OCI-LY7 (cell line): ENCODE measurements around the gene KIF6. TPM values are rescaled to one million over a fixed set of nuclear protein-coding genes. Genes with fewer than 3 reads are reported as not detected.

Source experiments
- BruUV-seq: library from RNA; stranded (reverse); fragments of 400-500 nt; replicated peaks from 2 replicates; lab custom pipeline; 2021; lab: Mats Ljungman, UMichigan
- CTCF ChIA-PET: fragments of 300-600 bp; sonication (Branson Sonifier 250); formaldehyde crosslinking; loops from one replicate; lab custom pipeline; 2022; ENCODE audit warnings: antibody characterized with exemption; ENCODE audit not compliant: unreplicated experiment; lab: Charles Lee
- POLR2A ChIA-PET: fragments of 300-600 bp; sonication (Branson Sonifier 250); formaldehyde crosslinking; loops from one replicate; lab custom pipeline; 2022; ENCODE audit warnings: antibody characterized with exemption; lab: Charles Lee
- DNase-seq: peaks from one replicate; pipeline ENCODE4 v3.0.0-alpha.2; 2015; ENCODE audit warnings: low spot score
- H2AFZ ChIP-seq: fragments of 200-600 bp; sonication (generic), shearing (Covaris generic); 2 replicates; pipeline ENCODE4 v1.6.1; 2014; ENCODE audit warnings: mild to moderate bottlenecking, antibody characterized with exemption, low read length, moderate library complexity
- H3K27ac ChIP-seq: fragments of 200-600 bp; sonication (generic); 2 replicates; pipeline ENCODE4 v1.5.1; 2014; ENCODE audit warnings: mixed run types, low read depth, mild to moderate bottlenecking, moderate library complexity, low read length, inconsistent platforms; ENCODE audit not compliant: poor library complexity, severe bottlenecking
- H3K36me3 ChIP-seq: fragments of 200-600 bp; sonication (generic); 2 replicates; pipeline ENCODE4 v1.6.1; 2014; ENCODE audit warnings: mild to moderate bottlenecking, antibody characterized with exemption, low read length, moderate library complexity, mixed read lengths; ENCODE audit not compliant: insufficient read depth
- H3K4me1 ChIP-seq: fragments of 200-600 bp; sonication (generic); 2 replicates; pipeline ENCODE4 v1.5.1; 2014; ENCODE audit warnings: mild to moderate bottlenecking, low read length; ENCODE audit not compliant: insufficient read depth, poor library complexity, severe bottlenecking
- H3K4me2 ChIP-seq: fragments of 200-600 bp; sonication (generic); 2 replicates; pipeline ENCODE4 v1.6.1; 2014; ENCODE audit warnings: mild to moderate bottlenecking, low read length
- H3K4me3 ChIP-seq: fragments of 200-600 bp; sonication (generic); 2 replicates; pipeline ENCODE4 v1.5.1; 2014; ENCODE audit warnings: mild to moderate bottlenecking, low read depth, low read length; ENCODE audit not compliant: poor library complexity, severe bottlenecking
- H3K79me2 ChIP-seq: fragments of 200-600 bp; sonication (generic); 2 replicates; pipeline ENCODE4 v1.6.1; 2016; ENCODE audit warnings: low read depth, mild to moderate bottlenecking, low read length, moderate library complexity, mixed read lengths; ENCODE audit not compliant: insufficient read depth
- H3K9me2 ChIP-seq: fragments of 200-600 bp; sonication (generic); 2 replicates; pipeline ENCODE4 v1.6.1; 2016; ENCODE audit warnings: mild to moderate bottlenecking, low read length, mixed read lengths; ENCODE audit not compliant: insufficient read depth
- H3K9me3 ChIP-seq: fragments of 200-600 bp; sonication (generic); 2 replicates; pipeline ENCODE4 v1.6.1; 2014; ENCODE audit warnings: mild to moderate bottlenecking, mixed run types, low read length, mixed read lengths
- H4K20me1 ChIP-seq: fragments of 200-600 bp; sonication (generic); 2 replicates; pipeline ENCODE4 v1.6.1; 2014; ENCODE audit warnings: mild to moderate bottlenecking, antibody characterized with exemption, low read length, moderate library complexity, mixed read lengths; ENCODE audit not compliant: insufficient read depth
- CTCF ChIP-seq: fragments of 200-600 bp; sonication (generic); conservative IDR thresholded peaks from 2 replicates; pipeline ENCODE4 v1.5.1; 2014; ENCODE audit warnings: mild to moderate bottlenecking, antibody characterized with exemption, low read length, moderate library complexity, mixed read lengths
- EZH2phosphoT487 ChIP-seq: fragments of 200-600 bp; sonication (generic); IDR thresholded peaks from 2 replicates; pipeline ENCODE4 v1.6.1; 2018; ENCODE audit warnings: low read depth, borderline replicate concordance, mild to moderate bottlenecking, mixed run types, antibody characterized with exemption, low read length, moderate library complexity, mixed read lengths
- intact Hi-C: fragments of 100-400 bp; cut with micrococcal nuclease; formaldehyde crosslinking; loops from one replicate; pipeline ENCODE4 v1.10.0; 2022; ENCODE audit not compliant: unreplicated experiment
- total RNA-seq, 2 experiments: library from RNA; depleted of rRNA in 1 of 2; stranded (reverse); fragments of >200 nt in 1 of 2; shearing (Covaris generic) in 1 of 2; gene quantifications; 2 replicates each; pipeline ENCODE4 v1.2.3, GENCODE V29; 2014 to 2022

Gene KIF6
- total RNA-seq, 2 experiments from 2014 or later: not detected

- intact Hi-C loops: no loop called here
- Histone ChIP-seq H3K4me3 (no peak overlapping the region), H4K20me1 (no peaks in the 10 kb centered on the region), H3K9me2 (no peaks in the 10 kb centered on the region), H3K27ac (no peak overlapping the region), H2AFZ (no peak overlapping the region), H3K36me3 (no peaks in the 10 kb centered on the region), H3K79me2 (no peaks in the 10 kb centered on the region), H3K4me1 (no peaks in the 10 kb centered on the region), H3K9me3 (no peaks in the 10 kb centered on the region), H3K4me2 (no peak overlapping the region)
- DNase-seq: no peak
- ChIA-PET CTCF (interaction anchor here (0.6 kb wide), 1 partner anchor 133 kb away, joined by 3 read pairs; no protein-coding TSS in a partner anchor), POLR2A (interaction anchor here (0.8 kb wide), 1 partner anchor 12 kb away, joined by 3 read pairs; no protein-coding TSS in a partner anchor)
- no TSS peak for BruUV-seq
- TF ChIP-seq CTCF (no peak), EZH2phosphoT487 (no peak)
Observed at GRCh38 chr6:39341352-39341751, 383.9 kb downstream of the KIF6 start.

- Histone ChIP-seq H3K4me1 (no peaks in the 10 kb centered on the region), H4K20me1 (no peaks in the 10 kb centered on the region), H3K4me2 (no peak overlapping the region), H3K79me2 (no peaks in the 10 kb centered on the region), H2AFZ (no peak overlapping the region), H3K9me2 (no peaks in the 10 kb centered on the region), H3K27ac (no peak overlapping the region), H3K9me3 (no peaks in the 10 kb centered on the region), H3K36me3 (no peaks in the 10 kb centered on the region), H3K4me3 (no peak overlapping the region)
- no peak for TF ChIP-seq CTCF
- no peak for TF ChIP-seq EZH2phosphoT487
- ChIA-PET POLR2A (no interaction called here), CTCF (no interaction called here)
- intact Hi-C loops: no loop called here
- DNase-seq: no peak
- no TSS peak for BruUV-seq
Observed at GRCh38 chr6:39339868-39340550, 385.2 kb downstream of the KIF6 start.

GRCh38 chr6:39339096-39339867 lies 385.9 kb downstream of the KIF6 start:
- POLR2A ChIA-PET: no interaction called here
- H3K4me3 ChIP-seq: no peak overlapping the region
- H3K4me1 ChIP-seq: no peaks in the 10 kb centered on the region
- H3K4me2 ChIP-seq: no peak overlapping the region
- CTCF ChIA-PET: no interaction called here
- no peaks in the 10 kb centered on the region for H3K9me3 ChIP-seq
- H3K27ac ChIP-seq: no peak overlapping the region
- no peaks in the 10 kb centered on the region for H4K20me1 ChIP-seq
- H3K79me2 ChIP-seq: no peaks in the 10 kb centered on the region
- BruUV-seq: no TSS peak
- intact Hi-C loops: no loop called here
- no peak for TF ChIP-seq EZH2phosphoT487
- no peak for TF ChIP-seq CTCF
- DNase-seq: no peak
- H3K9me2 ChIP-seq: no peaks in the 10 kb centered on the region
- no peak overlapping the region for H2AFZ ChIP-seq
- no peaks in the 10 kb centered on the region for H3K36me3 ChIP-seq
